ENCODE data around the gene ADAM12.

ADAM12 gene

GRCh38 chr10:126092366-126093215, 295.7 kb downstream of the ADAM12 start:
- Mint-ChIP-seq H3K4me3 (no peak overlapping the region), H3K36me3 (no peaks in the 10 kb centered on the region), H3K27ac (no peak overlapping the region), H3K4me1 (no peaks in the 10 kb centered on the region), H3K27me3 (no peaks in the 10 kb centered on the region), H3K9me3 (no peaks in the 10 kb centered on the region)

DNA sequence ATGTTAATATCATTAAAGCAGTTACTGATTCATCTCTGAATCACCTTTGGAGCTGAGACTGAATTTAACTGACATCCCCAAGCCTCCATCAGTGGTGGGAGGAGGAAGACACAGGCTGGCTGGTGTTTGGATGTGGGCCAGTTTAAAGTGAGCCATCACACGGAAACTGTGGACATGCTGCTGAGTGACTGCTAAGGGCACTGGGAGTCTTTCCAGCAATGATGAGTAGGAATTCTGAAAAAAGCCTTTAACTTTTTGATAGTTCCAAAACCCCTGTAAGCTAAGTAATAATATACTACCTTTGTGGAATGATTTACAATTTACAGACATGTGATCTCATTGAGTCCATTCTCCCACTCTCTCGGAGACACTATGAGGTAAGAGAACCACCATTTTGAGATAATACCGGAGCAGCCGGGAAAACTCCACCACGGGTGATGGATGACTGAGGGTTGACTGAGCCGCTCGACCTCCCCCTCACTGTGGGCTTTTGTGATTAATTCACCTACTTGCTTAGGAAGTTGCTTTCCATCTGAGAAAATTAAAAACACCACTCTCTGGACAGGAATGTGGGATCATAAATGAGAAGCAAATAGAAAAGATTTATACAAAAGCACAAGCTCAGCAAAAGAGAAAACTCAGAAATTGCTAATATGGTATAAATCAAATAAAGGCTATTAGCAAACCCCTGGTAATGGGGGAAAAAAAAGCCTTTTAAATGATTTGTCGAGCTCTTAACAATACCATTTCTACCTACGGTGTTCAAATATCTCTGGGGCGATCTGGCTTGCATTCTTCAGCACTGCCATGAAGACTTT, 297.2 kb downstream of the ADAM12 start:
- Mint-ChIP-seq H3K4me1 (no peaks in the 10 kb centered on the region), H3K27ac (no peak overlapping the region), H3K27me3 (no peaks in the 10 kb centered on the region), H3K36me3 (no peaks in the 10 kb centered on the region), H3K9me3 (no peaks in the 10 kb centered on the region), H3K4me3 (no peak overlapping the region)

GRCh38 chr10:126090443-126090842, 297.8 kb downstream of the ADAM12 start:
- Mint-ChIP-seq H3K27me3 (peaks cover 1% of the 10 kb centered on the region), H3K4me3 (no peak overlapping the region), H3K27ac (no peak overlapping the region), H3K4me1 (no peaks in the 10 kb centered on the region), H3K36me3 (no peaks in the 10 kb centered on the region), H3K9me3 (no peaks in the 10 kb centered on the region)

DNA sequence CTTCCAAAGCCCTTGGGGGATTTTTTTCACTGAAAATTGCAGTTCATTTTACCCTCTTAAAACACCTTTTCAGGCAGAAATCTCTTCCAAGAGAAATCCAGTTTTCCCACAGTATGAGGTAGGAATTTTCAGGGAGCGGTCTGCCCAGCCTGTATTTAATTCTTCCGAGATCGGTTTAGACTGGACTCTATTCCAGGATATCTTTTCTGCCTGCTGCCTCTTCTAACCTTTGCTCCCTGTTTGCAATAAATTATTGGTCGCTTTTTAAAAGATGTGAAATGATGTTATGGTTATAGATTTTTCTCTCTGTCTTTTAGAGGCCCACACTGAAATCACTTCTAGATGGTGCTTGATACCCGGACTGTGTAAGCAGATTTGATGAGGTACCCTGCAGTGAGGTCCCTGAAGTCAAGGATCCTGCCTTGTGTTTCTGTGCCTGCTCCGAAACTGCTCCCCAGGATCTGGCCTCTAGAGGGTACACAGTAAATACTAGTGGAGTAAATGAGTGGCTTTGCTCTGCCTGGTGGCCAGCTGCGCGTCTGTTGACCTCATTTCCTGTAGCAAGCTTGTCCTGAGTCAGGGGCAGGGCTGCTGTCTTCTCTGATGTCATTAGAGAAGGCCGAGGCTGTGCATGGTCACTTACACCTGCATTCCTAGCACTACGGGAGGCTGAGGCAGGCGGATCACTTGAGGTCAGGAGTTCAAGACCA, 300.3 kb downstream of the ADAM12 start:
- H3K9me3 Mint-ChIP-seq: no peaks in the 10 kb centered on the region
- H3K27me3 Mint-ChIP-seq: peaks cover 1% of the 10 kb centered on the region
- no peaks in the 10 kb centered on the region for H3K36me3 Mint-ChIP-seq
- H3K27ac Mint-ChIP-seq: no peak overlapping the region
- no peak overlapping the region for H3K4me3 Mint-ChIP-seq
- no peaks in the 10 kb centered on the region for H3K4me1 Mint-ChIP-seq

GRCh38 chr10:126087153-126087680, 301.1 kb downstream of the ADAM12 start:
- H3K27ac Mint-ChIP-seq: no peak overlapping the region
- H3K4me3 Mint-ChIP-seq: no peak overlapping the region
- no peaks in the 10 kb centered on the region for H3K36me3 Mint-ChIP-seq
- H3K4me1 Mint-ChIP-seq: no peaks in the 10 kb centered on the region
- H3K27me3 Mint-ChIP-seq: peaks cover 1% of the 10 kb centered on the region
- H3K9me3 Mint-ChIP-seq: no peaks in the 10 kb centered on the region

GRCh38 chr10:126085806-126086205, 302.5 kb downstream of the ADAM12 start:
- no peaks in the 10 kb centered on the region for H3K9me3 Mint-ChIP-seq
- H3K27ac Mint-ChIP-seq: no peak overlapping the region
- H3K4me3 Mint-ChIP-seq: no peak overlapping the region
- H3K27me3 Mint-ChIP-seq: peaks cover 1% of the 10 kb centered on the region
- no peaks in the 10 kb centered on the region for H3K4me1 Mint-ChIP-seq
- H3K36me3 Mint-ChIP-seq: no peaks in the 10 kb centered on the region

- Mint-ChIP-seq H3K9me3 (no peaks in the 10 kb centered on the region), H3K36me3 (no peaks in the 10 kb centered on the region), H3K4me3 (no peak overlapping the region), H3K27me3 (peaks cover 4% of the 10 kb centered on the region), H3K27ac (no peak overlapping the region), H3K4me1 (no peaks in the 10 kb centered on the region)
These were observed 303.9 kb downstream of the ADAM12 start for GRCh38 chr10:126084369-126084768.

DNA sequence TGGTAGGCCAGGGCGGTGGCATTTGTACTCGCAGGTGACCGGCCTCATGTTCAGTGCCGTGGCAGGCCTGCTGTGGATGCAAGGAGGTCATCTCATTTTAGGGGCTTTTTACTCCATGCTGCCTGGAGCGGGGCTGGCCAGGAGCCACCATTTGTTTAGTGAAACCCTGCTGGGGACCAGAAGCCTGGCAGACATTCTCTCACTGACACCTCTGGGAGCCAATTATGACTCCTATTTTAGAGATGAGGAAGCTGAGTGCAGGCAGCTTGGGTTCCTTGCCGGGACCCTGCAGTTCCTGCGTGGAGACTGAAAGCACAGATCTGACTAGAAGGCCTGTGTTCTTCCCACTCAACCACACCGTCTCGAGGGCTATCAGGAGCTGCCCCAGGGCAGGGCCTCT, 305.3 kb downstream of the ADAM12 start:
- Mint-ChIP-seq H3K9me3 (no peaks in the 10 kb centered on the region), H3K4me3 (no peak overlapping the region), H3K27ac (no peak overlapping the region), H3K27me3 (peaks cover 5% of the 10 kb centered on the region), H3K4me1 (no peaks in the 10 kb centered on the region), H3K36me3 (no peaks in the 10 kb centered on the region)

DNA sequence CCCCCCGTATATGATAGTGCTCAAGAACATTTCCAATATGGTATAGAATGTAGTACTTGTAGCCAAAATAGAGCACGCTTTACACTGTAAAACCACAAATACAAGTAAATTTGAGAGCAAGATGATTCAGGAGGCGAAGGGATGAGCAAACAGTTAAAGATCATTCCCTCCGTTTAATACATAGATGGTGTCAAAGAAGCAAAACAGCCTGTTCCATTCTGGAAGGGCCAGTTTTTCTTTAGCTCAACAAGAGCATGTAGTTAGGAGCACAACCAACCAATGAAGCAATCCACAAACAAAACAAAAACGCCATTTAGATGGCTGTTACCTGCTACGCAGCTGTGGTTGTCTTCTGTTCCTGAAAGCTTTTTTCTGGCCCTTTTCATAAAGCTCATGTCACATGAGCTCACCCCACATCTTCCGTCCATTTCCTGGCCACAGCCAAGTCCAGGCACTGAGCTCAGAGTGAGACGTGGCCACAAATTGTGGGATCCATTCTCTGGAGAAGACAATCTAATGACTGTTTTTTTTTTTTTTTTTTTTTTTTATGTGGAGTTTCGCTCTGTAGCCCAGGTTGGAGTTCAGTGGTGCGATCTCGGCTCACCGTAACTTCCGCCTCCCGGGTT, 306.3 kb downstream of the ADAM12 start:
- H3K27ac Mint-ChIP-seq: no peak overlapping the region
- H3K4me3 Mint-ChIP-seq: no peak overlapping the region
- peaks cover 6% of the 10 kb centered on the region for H3K27me3 Mint-ChIP-seq
- no peaks in the 10 kb centered on the region for H3K36me3 Mint-ChIP-seq
- H3K4me1 Mint-ChIP-seq: no peaks in the 10 kb centered on the region
- H3K9me3 Mint-ChIP-seq: no peaks in the 10 kb centered on the region

DNA sequence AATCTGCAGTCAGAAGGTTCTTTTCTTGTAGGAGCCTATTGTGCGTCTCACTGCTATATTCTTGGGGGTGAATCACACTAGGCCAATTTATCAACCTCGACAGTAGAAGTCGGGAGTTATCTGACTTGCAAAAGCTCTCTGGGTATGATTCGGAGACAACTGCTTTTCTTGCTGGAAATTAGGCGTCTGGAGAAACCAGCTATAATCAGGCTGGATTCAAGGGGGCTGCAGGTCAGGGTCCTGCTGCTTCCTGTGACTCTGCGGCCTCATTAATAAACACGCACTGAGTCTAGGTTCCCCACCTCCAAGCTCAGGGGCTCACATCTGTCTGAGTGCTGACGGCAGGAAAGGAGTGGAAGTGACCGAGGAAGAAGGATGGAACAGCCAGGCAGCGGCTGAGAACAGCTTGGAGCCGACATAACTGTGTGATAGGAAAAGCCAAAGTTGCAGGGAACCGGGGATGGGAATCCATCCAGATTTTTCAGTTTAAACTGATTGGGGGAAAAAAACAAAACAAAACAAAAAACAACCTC, 307.3 kb downstream of the ADAM12 start:
- Mint-ChIP-seq H3K4me3 (no peak overlapping the region), H3K4me1 (no peaks in the 10 kb centered on the region), H3K9me3 (no peaks in the 10 kb centered on the region), H3K36me3 (no peaks in the 10 kb centered on the region), H3K27ac (no peak overlapping the region), H3K27me3 (peaks cover 8% of the 10 kb centered on the region)

DNA sequence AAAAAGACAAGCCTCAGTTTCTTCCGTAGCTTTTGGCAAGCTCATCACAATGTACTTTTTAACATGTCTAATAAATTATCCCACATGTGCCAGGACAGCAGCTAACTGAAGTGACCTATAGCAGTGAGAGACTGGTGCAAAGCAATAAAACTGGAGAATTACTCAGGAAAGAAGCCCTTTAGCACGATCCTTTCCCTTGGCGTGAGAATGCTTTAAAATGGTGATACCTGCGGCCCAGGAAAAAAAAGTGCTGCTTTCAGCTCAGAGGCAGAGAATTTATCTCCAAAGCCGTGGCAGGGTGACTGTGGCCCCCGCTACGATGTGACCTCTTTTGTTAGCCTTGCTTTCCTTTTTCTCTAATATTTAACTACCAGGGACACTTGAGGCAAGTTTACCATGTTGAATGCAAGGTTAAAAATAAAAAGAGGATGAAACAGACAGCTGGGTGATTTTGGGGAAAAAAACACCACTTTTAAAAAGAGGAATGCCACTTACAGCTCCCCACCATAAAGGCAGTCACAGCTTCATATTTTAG, 307.9 kb downstream of the ADAM12 start:
- no peaks in the 10 kb centered on the region for H3K36me3 Mint-ChIP-seq
- no peaks in the 10 kb centered on the region for H3K9me3 Mint-ChIP-seq
- H3K4me1 Mint-ChIP-seq: no peaks in the 10 kb centered on the region
- peaks cover 7% of the 10 kb centered on the region for H3K27me3 Mint-ChIP-seq
- no peak overlapping the region for H3K27ac Mint-ChIP-seq
- H3K4me3 Mint-ChIP-seq: no peak overlapping the region

DNA sequence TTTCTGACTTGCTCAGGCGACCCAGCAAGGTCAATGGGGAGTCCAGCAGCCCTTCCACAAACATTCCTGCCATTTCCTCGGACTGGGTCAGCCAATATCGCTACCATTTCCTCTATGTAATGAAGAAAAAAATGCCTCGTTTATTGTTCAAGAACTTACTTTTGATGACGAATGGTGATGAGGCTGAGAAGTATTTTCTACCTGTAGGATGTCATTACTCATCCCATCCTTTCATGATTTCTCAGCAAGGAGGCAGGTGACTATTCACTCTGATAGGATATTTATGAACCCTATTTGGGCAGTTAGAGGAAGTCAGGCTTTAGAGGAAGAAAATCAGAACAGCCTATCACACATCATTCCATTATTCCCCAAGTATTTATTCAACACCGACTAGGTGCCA, 313.3 kb downstream of the ADAM12 start:
- Mint-ChIP-seq H3K36me3 (no peaks in the 10 kb centered on the region), H3K4me1 (no peaks in the 10 kb centered on the region), H3K9me3 (no peaks in the 10 kb centered on the region), H3K4me3 (no peak overlapping the region), H3K27ac (no peak overlapping the region), H3K27me3 (peaks cover 9% of the 10 kb centered on the region)

DNA sequence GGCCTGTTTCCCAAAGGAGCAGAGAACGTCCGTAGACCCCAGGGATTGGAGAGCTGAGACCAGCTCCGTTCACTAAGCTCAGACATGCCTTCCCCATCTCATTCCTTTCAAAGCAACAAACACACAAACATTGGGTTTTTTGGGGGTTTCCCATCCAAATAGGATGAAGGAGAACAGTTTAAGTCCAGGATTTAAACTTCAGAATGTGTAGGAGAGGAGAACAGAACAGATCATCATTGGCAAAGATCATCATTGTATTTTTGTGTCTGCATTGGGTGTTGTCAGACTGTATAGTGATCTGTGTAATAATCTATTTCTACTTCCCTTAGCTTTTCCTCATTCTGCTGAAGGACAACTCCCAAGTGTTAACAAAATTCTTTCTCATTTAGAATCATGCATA, 314.0 kb downstream of the ADAM12 start:
- H3K27ac Mint-ChIP-seq: no peak overlapping the region
- no peak overlapping the region for H3K4me3 Mint-ChIP-seq
- no peaks in the 10 kb centered on the region for H3K36me3 Mint-ChIP-seq
- H3K27me3 Mint-ChIP-seq: peaks cover 5% of the 10 kb centered on the region
- H3K9me3 Mint-ChIP-seq: no peaks in the 10 kb centered on the region
- H3K4me1 Mint-ChIP-seq: no peaks in the 10 kb centered on the region

GRCh38 chr10:126073606-126074005, 314.7 kb downstream of the ADAM12 start:
- H3K4me1 Mint-ChIP-seq: no peaks in the 10 kb centered on the region
- H3K9me3 Mint-ChIP-seq: no peaks in the 10 kb centered on the region
- no peaks in the 10 kb centered on the region for H3K36me3 Mint-ChIP-seq
- H3K27me3 Mint-ChIP-seq: peaks cover 5% of the 10 kb centered on the region
- H3K27ac Mint-ChIP-seq: no peak overlapping the region
- H3K4me3 Mint-ChIP-seq: no peak overlapping the region

DNA sequence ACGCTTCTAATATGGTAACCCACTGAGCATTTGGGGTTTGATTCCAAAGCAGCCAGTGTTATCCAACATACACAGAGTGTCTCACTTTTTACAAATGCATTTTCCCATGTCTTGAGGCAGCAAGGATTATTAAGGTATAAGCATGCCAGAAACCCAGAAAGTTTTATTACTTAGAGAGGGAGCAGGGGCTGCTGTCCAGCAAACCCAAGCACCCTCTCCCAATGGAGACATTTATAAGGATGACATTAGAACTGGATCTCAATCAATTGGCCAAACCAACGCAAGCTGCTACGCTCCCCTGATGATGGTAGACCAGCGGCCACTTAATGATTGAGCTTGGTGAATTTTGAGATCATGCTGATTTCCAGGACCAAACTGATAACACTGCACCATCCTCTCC, 315.7 kb downstream of the ADAM12 start:
- Mint-ChIP-seq H3K4me1 (no peaks in the 10 kb centered on the region), H3K27me3 (peaks cover 5% of the 10 kb centered on the region), H3K36me3 (no peaks in the 10 kb centered on the region), H3K27ac (no peak overlapping the region), H3K4me3 (no peak overlapping the region), H3K9me3 (no peaks in the 10 kb centered on the region)
